H1 (cell line): Measurements from ENCODE around the gene MYO7B.

ENCODE experiments used
- CTCF ChIP-seq, 3 experiments: IDR thresholded peaks; 1 replicate in 2 of 3; 2 replicates in 1 of 3; pipeline versions ENCODE4 v1.5.1 to v1.6.1; 2011; ENCODE audit warnings: low read length in 3 of 3, mild to moderate bottlenecking in 3 of 3, inconsistent platforms in 2 of 3, low read depth in 1 of 3, moderate library complexity in 1 of 3; ENCODE audit not compliant: insufficient read depth in 1 of 3; ENCODE audit errors: control extremely low read depth in 1 of 3
- MAFK ChIP-seq: IDR thresholded peaks from 2 replicates; pipeline ENCODE4 v1.6.1; 2012; ENCODE audit warnings: low read depth, mild to moderate bottlenecking, improper control_type of control experiment, low read length
- SIN3A ChIP-seq, 2 experiments: IDR thresholded peaks in 1 of 2; conservative IDR thresholded peaks in 1 of 2; 2 replicates each; pipeline ENCODE4 v1.6.1; 2011 to 2012; ENCODE audit warnings: low read length in 2 of 2, improper control_type of control experiment in 1 of 2, low read depth in 1 of 2, mild to moderate bottlenecking in 1 of 2
- SP1 ChIP-seq: IDR thresholded peaks from 2 replicates; pipeline ENCODE4 v1.6.1; 2011; ENCODE audit warnings: low read depth, low read length

- TF ChIP-seq CTCF (IDR thresholded peaks at IDR 0.05; ENCODE audit: control extremely low read depth in 1 of 3, insufficient read depth in 1 of 3, low read depth in 1 of 3, low read length in 3 of 3), result no peak
- TF ChIP-seq SIN3A (conservative IDR thresholded peaks at IDR 0.05 in 1 of 2, IDR thresholded peaks at IDR 0.05 in 1 of 2; ENCODE audit: low read depth in 1 of 2, low read length in 2 of 2), result no peak
- TF ChIP-seq SP1, result no peak
- TF ChIP-seq MAFK, result no peak
Measured at GRCh38 chr2:127637725-127638252, 102.3 kb downstream of the MYO7B start.
